Lower leg skin (tissue), 4 donors: ENCODE measurements around the gene UBALD1. TPM values are rescaled to one million over a fixed set of nuclear protein-coding genes. Genes with fewer than 3 reads are reported as not detected.

Experiments
- DNase-seq, 2 donors: peaks; one replicate each; pipeline ENCODE4 v3.0.0-alpha.2; 2019; ENCODE audit warnings: low spot score in 2 of 2
- H3K4me3 ChIP-seq: fragments of 200-600 bp; sonication (generic); 2 replicates; pipeline ENCODE4 v1.5.1; 2017; ENCODE audit warnings: mild to moderate bottlenecking, low read depth; ENCODE audit not compliant: poor library complexity, severe bottlenecking
- POLR2A ChIP-seq, 2 donors: fragments of 450-650 bp; IDR thresholded peaks; one replicate each; pipeline ENCODE4 v1.6.1; 2016 to 2017; ENCODE audit warnings: antibody characterized with exemption in 2 of 2, mild to moderate bottlenecking in 1 of 2, moderate library complexity in 1 of 2
- WGBS, 2 donors: methylation state at CpG; one replicate each; pipeline ENCODE4 v1.1.5; 2018; 5-methylcytosine and 5-hydroxymethylcytosine counted together
- intact Hi-C: fragments of 100-400 bp; cut with DNase I; formaldehyde crosslinking; loops from one replicate; pipeline ENCODE4 v1.15.0; 2023; ENCODE audit warnings: low total_unique reads
- total RNA-seq, 4 donors: library from RNA; depleted of rRNA; stranded (reverse); fragments of >200 nt; gene quantifications; one replicate each; pipeline ENCODE4 v1.1.0, GENCODE V29; 2016
- TF ChIP-seq, protein P1 (sequence below), 3 donors: fragments of 450-650 bp; IDR thresholded peaks; one replicate each; pipeline ENCODE4 v1.5.1; 2016; ENCODE audit warnings: antibody characterized with exemption in 3 of 3, mild to moderate bottlenecking in 3 of 3, moderate library complexity in 2 of 3

UBALD1 gene
- total RNA-seq, 4 donors from 2014 or later: 9.8 to 14.9 (median 14.3) TPM

DNA sequence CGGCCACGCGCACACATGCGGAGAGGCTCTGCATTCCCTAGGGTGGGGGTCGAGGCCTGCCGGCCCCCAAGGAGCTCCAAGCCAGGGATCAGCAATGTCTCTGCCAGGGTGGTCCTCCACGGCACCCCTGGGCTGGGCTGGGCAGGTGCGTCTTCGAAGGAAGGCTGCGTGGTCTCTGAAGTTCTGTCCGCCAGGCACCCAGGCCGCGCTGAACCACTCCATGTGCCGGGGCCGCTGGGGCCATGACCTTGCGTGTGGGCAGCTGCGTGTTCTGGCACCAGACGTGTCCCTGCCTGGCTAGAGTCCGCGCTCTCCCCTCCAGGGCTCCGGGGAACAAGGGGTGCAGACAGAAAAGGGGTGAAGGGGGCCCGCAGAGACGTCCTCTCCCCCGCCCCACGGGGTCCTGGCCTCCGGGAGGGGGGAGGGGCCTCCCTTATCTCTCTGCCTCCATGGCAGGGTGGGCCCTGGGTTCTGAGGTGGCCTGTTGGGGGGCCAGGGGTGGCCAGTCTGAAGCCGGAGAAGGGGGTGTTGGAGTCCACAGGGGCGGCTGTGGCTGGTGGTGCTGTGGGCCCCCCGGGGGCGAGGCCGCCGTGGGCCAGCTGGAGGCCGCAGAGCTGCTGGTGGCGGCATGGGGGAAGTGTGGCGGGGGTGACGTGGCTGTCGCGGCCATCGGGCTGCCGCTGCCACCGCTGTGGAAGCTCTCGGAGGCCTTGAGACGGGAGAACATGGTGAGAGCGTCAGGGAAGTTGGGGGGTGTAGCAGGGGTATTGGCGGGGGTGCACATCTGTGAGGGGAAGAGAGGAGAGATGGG is 5.3 kb downstream of the UBALD1 start:
- intact Hi-C loops: loop anchor here (2.0 kb wide), 1 partner anchor 47 kb away; no protein-coding TSS in a partner anchor
- no peak overlapping the region for H3K4me3 ChIP-seq
- TF ChIP-seq, protein P1, sequence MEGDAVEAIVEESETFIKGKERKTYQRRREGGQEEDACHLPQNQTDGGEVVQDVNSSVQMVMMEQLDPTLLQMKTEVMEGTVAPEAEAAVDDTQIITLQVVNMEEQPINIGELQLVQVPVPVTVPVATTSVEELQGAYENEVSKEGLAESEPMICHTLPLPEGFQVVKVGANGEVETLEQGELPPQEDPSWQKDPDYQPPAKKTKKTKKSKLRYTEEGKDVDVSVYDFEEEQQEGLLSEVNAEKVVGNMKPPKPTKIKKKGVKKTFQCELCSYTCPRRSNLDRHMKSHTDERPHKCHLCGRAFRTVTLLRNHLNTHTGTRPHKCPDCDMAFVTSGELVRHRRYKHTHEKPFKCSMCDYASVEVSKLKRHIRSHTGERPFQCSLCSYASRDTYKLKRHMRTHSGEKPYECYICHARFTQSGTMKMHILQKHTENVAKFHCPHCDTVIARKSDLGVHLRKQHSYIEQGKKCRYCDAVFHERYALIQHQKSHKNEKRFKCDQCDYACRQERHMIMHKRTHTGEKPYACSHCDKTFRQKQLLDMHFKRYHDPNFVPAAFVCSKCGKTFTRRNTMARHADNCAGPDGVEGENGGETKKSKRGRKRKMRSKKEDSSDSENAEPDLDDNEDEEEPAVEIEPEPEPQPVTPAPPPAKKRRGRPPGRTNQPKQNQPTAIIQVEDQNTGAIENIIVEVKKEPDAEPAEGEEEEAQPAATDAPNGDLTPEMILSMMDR (IDR thresholded peaks at IDR 0.05): no peak
- no peak for TF ChIP-seq POLR2A (IDR thresholded peaks at IDR 0.05)
- DNase-seq: no peak
- 91% methylated on average over 40 to 44 of the region's 45 CpGs for WGBS, 2 donors

DNA sequence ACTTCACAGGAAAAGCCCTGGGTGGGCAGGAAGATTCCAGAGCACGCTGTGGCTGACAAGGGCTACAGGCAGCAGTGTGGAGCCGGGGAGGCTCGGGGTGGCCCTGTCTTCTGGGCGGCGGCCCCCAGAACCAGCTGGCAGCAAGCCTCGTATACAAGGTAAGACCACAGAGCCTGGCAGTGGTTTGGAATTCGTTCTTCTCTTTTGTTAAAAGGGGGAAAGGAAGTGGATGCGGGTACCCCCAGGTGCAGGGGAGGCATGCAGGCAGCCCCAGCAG is 6.0 kb downstream of the UBALD1 start:
- TF ChIP-seq, protein P1 (IDR thresholded peaks at IDR 0.05): no peak
- TF ChIP-seq POLR2A (IDR thresholded peaks at IDR 0.05): no peak
- DNase-seq: no peak
- no peak overlapping the region for H3K4me3 ChIP-seq
- intact Hi-C loops: no loop called here
- 82% methylated on average over 8 of the region's 8 CpGs for WGBS, 2 donors

DNA sequence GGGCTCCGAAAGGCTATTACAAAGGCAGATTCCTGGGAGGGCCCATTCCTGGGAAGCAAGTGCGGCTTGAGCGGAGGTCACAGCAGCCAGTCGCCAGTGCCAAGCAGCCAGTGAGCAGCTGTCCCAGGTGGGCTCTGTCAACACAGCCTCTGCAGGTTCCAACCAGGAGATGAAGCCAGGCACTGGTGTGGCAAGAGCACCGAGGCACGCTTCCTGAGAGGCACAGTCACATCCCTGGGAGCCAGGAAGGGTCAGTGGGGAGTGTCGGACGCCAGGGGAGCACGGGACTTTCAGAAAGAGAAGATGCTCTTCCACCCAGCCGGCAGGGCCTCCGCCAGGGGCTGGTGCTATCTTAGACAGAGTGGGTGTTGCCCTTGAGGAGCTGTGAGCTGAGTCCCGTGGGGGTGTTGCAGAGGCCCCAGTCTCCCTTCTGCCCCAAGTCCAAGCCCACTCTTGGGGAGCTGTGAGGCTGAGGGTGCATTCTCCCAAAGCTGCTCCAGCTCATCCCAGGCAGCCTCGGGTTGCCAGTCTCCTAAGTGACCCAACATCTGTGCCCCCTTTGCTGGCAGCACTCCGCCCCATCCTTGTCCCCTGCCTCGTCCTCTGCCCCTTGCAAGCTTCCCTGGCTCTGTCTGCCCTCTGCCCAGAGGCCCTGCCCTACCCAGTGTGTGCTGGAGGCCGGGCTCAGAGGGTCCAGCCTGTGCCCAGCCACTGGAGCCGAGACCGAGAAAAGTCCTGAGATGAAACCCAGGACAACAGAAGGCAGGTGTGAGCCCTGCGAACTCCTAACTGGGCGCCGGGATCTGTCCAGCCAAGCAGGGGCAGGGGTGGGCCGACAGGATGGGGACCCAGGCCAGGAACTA is 6.6 kb downstream of the UBALD1 start:
- H3K4me3 ChIP-seq: no peak overlapping the region
- WGBS, 2 donors: 93% methylated on average over 21 of the region's 22 CpGs

DNA sequence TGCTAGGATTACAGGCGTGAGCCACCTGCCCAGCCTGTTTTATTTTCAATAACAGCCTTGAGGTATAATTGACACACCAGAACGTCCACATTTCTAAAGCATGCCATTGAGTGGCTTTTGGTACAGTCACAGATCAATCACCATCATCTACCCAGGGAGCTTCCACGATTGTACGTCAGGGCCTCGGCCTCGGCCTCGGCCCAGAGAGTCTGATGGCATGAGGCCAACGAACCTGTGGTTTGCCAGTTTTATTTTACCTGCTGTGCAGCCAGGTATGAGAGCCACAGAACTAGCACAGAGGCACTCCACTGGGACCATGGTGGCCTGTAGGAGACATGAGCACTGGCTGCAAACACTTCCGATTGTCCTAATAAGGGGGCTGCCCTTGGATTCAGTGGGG is 8.3 kb downstream of the UBALD1 start:
- no peak for DNase-seq
- intact Hi-C loops: no loop called here

More for the DNA sequence above, 6.6 kb downstream of the UBALD1 start:
- intact Hi-C loops: no loop called here
- TF ChIP-seq, protein P1 (IDR thresholded peaks at IDR 0.05): no peak
- DNase-seq: peak in 1 of 2 donors; percentile 66

DNA sequence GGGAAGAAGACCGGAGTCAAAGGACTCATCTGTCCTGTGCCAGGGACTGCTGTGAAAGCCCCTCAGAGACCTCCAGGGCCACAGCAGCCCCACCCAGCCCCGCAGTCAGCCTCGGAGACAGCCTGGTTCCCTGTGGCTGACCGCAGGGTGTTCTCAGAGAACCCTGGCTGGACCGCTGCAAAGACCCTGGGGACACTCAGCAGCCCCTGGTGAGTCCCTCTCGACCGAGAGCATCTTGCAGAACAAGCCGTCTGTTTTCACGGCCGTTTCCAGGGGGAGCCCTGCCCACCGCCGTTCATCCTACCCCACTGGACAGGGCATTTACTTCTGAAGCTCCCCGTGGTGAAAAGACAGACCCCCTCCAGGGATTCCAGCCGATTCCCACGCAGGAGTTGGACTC is 10.3 kb downstream of the UBALD1 start:
- DNase-seq: no peak
- intact Hi-C loops: no loop called here
- WGBS, 2 donors: 60 to 61% methylated on average over 15 of the region's 15 CpGs
- TF ChIP-seq POLR2A (IDR thresholded peaks at IDR 0.05): no peak
- TF ChIP-seq, protein P1 (IDR thresholded peaks at IDR 0.05): no peak
- no peak overlapping the region for H3K4me3 ChIP-seq

More for the DNA sequence above, 8.3 kb downstream of the UBALD1 start:
- TF ChIP-seq, protein P1 (IDR thresholded peaks at IDR 0.05): no peak
- TF ChIP-seq POLR2A (IDR thresholded peaks at IDR 0.05): no peak
- no peak overlapping the region for H3K4me3 ChIP-seq
- WGBS, 2 donors: 49 to 52% methylated on average over 9 of the region's 9 CpGs
